GM23338 (cell line): ENCODE results near the gene TNFRSF1A. TPM values are rescaled to one million over a fixed set of nuclear protein-coding genes. Genes with fewer than 3 reads are reported as not detected.
A peak's percentile ranks its signal among the peaks of the same experiment; 100 is the strongest.

ENCODE experiments used
- ATAC-seq: fragments of 200-7000 bp; cut with Tn5 transposase; 3 replicates; pipeline ENCODE4 v1.9.1; 2020
- DNase-seq: peaks from one replicate; pipeline ENCODE4 v3.0.0-alpha.2; 2015; ENCODE audit warnings: low spot score
- H2AFZ ChIP-seq: fragments of 200-600 bp; sonication (generic); 2 replicates; pipeline ENCODE4 v1.8.0; 2016; ENCODE audit warnings: antibody characterized with exemption, mild to moderate bottlenecking, moderate library complexity
- H3F3A ChIP-seq: fragments of 200-600 bp; sonication (generic); replicated peaks from 2 replicates; pipeline ENCODE4 v1.8.0; 2017; ENCODE audit warnings: antibody characterized with exemption, mixed run types, low read depth
- H3K27ac ChIP-seq: fragments of 200-600 bp; sonication (generic); 2 replicates; pipeline ENCODE4 v1.6.1; 2016; ENCODE audit warnings: low read depth
- H3K27me3 ChIP-seq: fragments of 200-600 bp; sonication (generic); 2 replicates; pipeline ENCODE4 v1.8.0; 2016; ENCODE audit warnings: mild to moderate bottlenecking, mixed run types, moderate library complexity; ENCODE audit not compliant: insufficient read depth
- H3K36me3 ChIP-seq: fragments of 200-600 bp; sonication (generic); 2 replicates; pipeline ENCODE4 v1.8.0; 2016; ENCODE audit warnings: mild to moderate bottlenecking; ENCODE audit not compliant: insufficient read depth
- H3K4me1 ChIP-seq: fragments of 200-600 bp; sonication (generic); 2 replicates; pipeline ENCODE4 v1.8.0; 2016; ENCODE audit warnings: mild to moderate bottlenecking, moderate library complexity; ENCODE audit not compliant: insufficient read depth
- H3K4me2 ChIP-seq: fragments of 200-600 bp; sonication (generic); 2 replicates; pipeline ENCODE4 v1.7.1; 2017; ENCODE audit warnings: mixed run types
- H3K4me3 ChIP-seq: fragments of 200-600 bp; sonication (generic); 2 replicates; pipeline ENCODE4 v1.6.1; 2016; ENCODE audit warnings: mixed run types
- H3K79me2 ChIP-seq: fragments of 200-600 bp; sonication (generic); replicated peaks from 2 replicates; pipeline ENCODE4 v1.8.0; 2017; ENCODE audit warnings: mild to moderate bottlenecking; ENCODE audit not compliant: insufficient read depth
- H3K9me2 ChIP-seq: fragments of 200-600 bp; sonication (generic); 2 replicates; pipeline ENCODE4 v1.8.0; 2017; ENCODE audit not compliant: insufficient read depth
- H4K20me1 ChIP-seq: fragments of 200-600 bp; sonication (generic); replicated peaks from 2 replicates; pipeline ENCODE4 v1.8.0; 2017; ENCODE audit warnings: mild to moderate bottlenecking; ENCODE audit not compliant: insufficient read depth
- H3K27ac Mint-ChIP-seq: 2 replicates; pipeline ENCODE4 v1.8.0; 2020; ENCODE audit warnings: inconsistent platforms, mild to moderate bottlenecking, moderate library complexity, mixed read lengths
- H3K27me3 Mint-ChIP-seq: 3 replicates; pipeline ENCODE4 v1.8.0; 2022; ENCODE audit warnings: low read depth, mild to moderate bottlenecking, moderate library complexity, mixed read lengths, inconsistent platforms; ENCODE audit not compliant: insufficient read depth, poor library complexity
- H3K36me3 Mint-ChIP-seq: 3 replicates; pipeline ENCODE4 v1.8.0; 2021; ENCODE audit warnings: low read depth, mild to moderate bottlenecking, inconsistent platforms, moderate library complexity, mixed read lengths
- H3K4me1 Mint-ChIP-seq: 3 replicates; pipeline ENCODE4 v1.8.0; 2020; ENCODE audit warnings: mild to moderate bottlenecking, inconsistent platforms, mixed read lengths
- H3K4me3 Mint-ChIP-seq: 3 replicates; pipeline ENCODE4 v1.8.0; 2021; ENCODE audit warnings: moderate library complexity, mild to moderate bottlenecking, inconsistent platforms, mixed read lengths
- H3K9me3 Mint-ChIP-seq: 3 replicates; pipeline ENCODE4 v1.8.0; 2020; ENCODE audit warnings: moderate library complexity, mild to moderate bottlenecking, inconsistent platforms, mixed read lengths
- CREB1 ChIP-seq: fragments of 250-450 bp; sonication (Bioruptor Pico); IDR thresholded peaks from 2 replicates; pipeline ENCODE4 v1.5.0; 2020; ENCODE audit warnings: low read depth, mild to moderate bottlenecking, moderate library complexity
- NANOG ChIP-seq: IDR thresholded peaks from 2 replicates; pipeline ENCODE4 v1.6.1; 2016; ENCODE audit warnings: antibody characterized with exemption, borderline replicate concordance
- POLR2AphosphoS5 ChIP-seq: IDR thresholded peaks from 2 replicates; pipeline ENCODE4 v1.6.1; 2016; ENCODE audit warnings: antibody characterized with exemption, low read depth
- REST ChIP-seq: IDR thresholded peaks from one replicate; pipeline ENCODE4 v1.6.1; 2018; ENCODE audit warnings: antibody characterized with exemption; ENCODE audit not compliant: unreplicated experiment
- ZNF114 ChIP-seq: fragments of 250-450 bp; sonication (Bioruptor Pico); IDR thresholded peaks from 2 replicates; pipeline ENCODE4 v1.5.0; 2020; ENCODE audit warnings: mild to moderate bottlenecking, moderate library complexity
- ZNF331 ChIP-seq: fragments of 250-450 bp; sonication (Bioruptor Pico); IDR thresholded peaks from 2 replicates; pipeline ENCODE4 v1.5.0; 2020; ENCODE audit warnings: low read depth, mild to moderate bottlenecking, moderate library complexity
- ZNF462 ChIP-seq: fragments of 250-450 bp; sonication (Bioruptor Pico); IDR thresholded peaks from 2 replicates; pipeline ENCODE4 v1.5.0; 2020; ENCODE audit warnings: mild to moderate bottlenecking, moderate library complexity
- polyA plus RNA-seq: library from polyadenylated mRNA; unstranded; fragments of >200 nt; fragmentation: Nextera tagmentation; extraction: Ambion mirVana; gene quantifications from 2 replicates; pipeline ENCODE4 v1.2.1, GENCODE V29; 2016
- total RNA-seq: library from RNA; depleted of rRNA; stranded (reverse); fragments of >200 nt; shearing (Covaris generic); gene quantifications from 2 replicates; pipeline ENCODE4 v1.2.3, GENCODE V29; 2014
- TF ChIP-seq, protein P1 (sequence below), 2 experiments: fragments of 200-600 bp in 1 of 2; sonication (generic) in 1 of 2; conservative IDR thresholded peaks; 2 replicates each; pipeline versions ENCODE4 v1.5.1 to v1.6.1; 2016 to 2017; ENCODE audit warnings: antibody characterized with exemption in 2 of 2, low read depth in 2 of 2, mild to moderate bottlenecking in 2 of 2, moderate library complexity in 1 of 2

Gene TNFRSF1A
- total and polyA plus RNA-seq, 2 experiments from 2014 or later = 24.3 to 43.4 TPM

DNA sequence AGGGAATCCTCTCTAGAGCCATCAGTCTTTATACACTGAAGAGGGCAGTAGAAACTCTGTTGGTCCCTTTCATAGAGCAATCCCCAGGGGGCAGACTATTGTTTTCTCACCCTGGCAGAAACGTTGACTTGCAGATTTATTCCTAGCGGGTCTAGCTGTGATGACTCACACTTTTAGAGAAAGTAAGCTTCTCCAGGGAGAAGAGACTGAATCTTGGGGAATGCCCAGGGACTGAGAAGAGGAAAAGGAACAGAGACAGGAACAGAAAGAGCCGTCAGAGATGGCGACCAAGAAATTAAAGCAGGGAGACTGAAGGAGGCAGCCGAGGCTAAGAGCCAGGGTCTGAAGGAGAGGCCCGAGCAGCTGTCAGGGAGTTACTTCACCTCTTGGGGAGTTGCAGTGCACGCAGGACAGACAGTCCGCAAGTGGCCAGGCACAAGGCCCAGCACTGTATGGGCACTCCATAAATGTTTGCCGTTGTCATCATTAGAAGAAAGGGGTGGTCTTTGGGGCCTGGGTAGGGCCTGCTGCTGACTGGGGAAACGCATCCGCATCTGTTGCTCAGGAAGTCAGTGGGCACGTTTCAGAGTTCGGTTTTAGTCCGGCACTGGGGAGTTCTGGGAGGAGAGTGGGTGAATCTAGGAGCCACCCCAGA lies 18.4 kb downstream of the TNFRSF1A start:
- peak; percentile 64 for ATAC-seq
- peaks cover 39% of the 10 kb centered on the region for H3K36me3 Mint-ChIP-seq
- H3K9me3 Mint-ChIP-seq = no peaks in the 10 kb centered on the region; the same call in 2 of the 3 replicates
- Histone ChIP-seq H3K36me3 (peaks cover 12% of the 10 kb centered on the region; the same call in 1 of the 2 replicates), H3K9me2 (no peaks in the 10 kb centered on the region), H3F3A (peaks cover 33% of the 10 kb centered on the region), H2AFZ (no peak overlapping the region), H3K4me3 (peak overlapping the region; percentile 42), H3K27me3 (no peaks in the 10 kb centered on the region), H3K79me2 (no peaks in the 10 kb centered on the region; the same call in 1 of the 2 replicates), H3K4me2 (peak overlapping the region; percentile 68), H4K20me1 (no peaks in the 10 kb centered on the region), H3K4me1 (peaks cover 44% of the 10 kb centered on the region), H3K27ac (peak overlapping the region; percentile 88)
- peaks cover 66% of the 10 kb centered on the region for H3K4me1 Mint-ChIP-seq
- TF ChIP-seq NANOG (peak; percentile 71), POLR2AphosphoS5 (0 out of 2 replicates have a peak, but pooled peaks have one; percentile 14), ZNF114 (CRISPR knock-in tag) (no peak), CREB1 (peak; percentile 47), REST (no peak), ZNF331 (CRISPR knock-in tag) (no peak), ZNF462 (CRISPR knock-in tag) (peak; percentile 85)
- TF ChIP-seq, protein P1, sequence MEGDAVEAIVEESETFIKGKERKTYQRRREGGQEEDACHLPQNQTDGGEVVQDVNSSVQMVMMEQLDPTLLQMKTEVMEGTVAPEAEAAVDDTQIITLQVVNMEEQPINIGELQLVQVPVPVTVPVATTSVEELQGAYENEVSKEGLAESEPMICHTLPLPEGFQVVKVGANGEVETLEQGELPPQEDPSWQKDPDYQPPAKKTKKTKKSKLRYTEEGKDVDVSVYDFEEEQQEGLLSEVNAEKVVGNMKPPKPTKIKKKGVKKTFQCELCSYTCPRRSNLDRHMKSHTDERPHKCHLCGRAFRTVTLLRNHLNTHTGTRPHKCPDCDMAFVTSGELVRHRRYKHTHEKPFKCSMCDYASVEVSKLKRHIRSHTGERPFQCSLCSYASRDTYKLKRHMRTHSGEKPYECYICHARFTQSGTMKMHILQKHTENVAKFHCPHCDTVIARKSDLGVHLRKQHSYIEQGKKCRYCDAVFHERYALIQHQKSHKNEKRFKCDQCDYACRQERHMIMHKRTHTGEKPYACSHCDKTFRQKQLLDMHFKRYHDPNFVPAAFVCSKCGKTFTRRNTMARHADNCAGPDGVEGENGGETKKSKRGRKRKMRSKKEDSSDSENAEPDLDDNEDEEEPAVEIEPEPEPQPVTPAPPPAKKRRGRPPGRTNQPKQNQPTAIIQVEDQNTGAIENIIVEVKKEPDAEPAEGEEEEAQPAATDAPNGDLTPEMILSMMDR (conservative IDR thresholded peaks at IDR 0.05; ENCODE audit: low read depth in 2 of 2) = peak; percentile 36 to 49
- DNase-seq = peak; percentile 92
- H3K27ac Mint-ChIP-seq = peak overlapping the region; percentile 94
- H3K27me3 Mint-ChIP-seq = peaks cover 35% of the 10 kb centered on the region
- H3K4me3 Mint-ChIP-seq = peak overlapping the region; percentile 49
